A549 (cell line): Measurements from ENCODE around the gene PRRG2.
A peak's percentile ranks its signal among the peaks of the same experiment; 100 is the strongest.

Experiments used
- JUNB ChIP-seq: fragments of >200 bp; sonication (Bioruptor Twin); formaldehyde crosslinking; IDR thresholded peaks from 2 replicates; pipeline ENCODE4 v1.6.1; 2016
- TF ChIP-seq, protein P1 (sequence below): fragments of >200 bp; sonication (Bioruptor Twin); formaldehyde crosslinking; IDR thresholded peaks from 3 replicates; pipeline ENCODE4 v1.5.1; 2016
- TF ChIP-seq, protein P2 (sequence below): fragments of 450-650 bp; IDR thresholded peaks from 2 replicates; pipeline ENCODE4 v1.6.1; 2014; ENCODE audit warnings: antibody characterized with exemption
- TF ChIP-seq, protein P3 (sequence below): IDR thresholded peaks from 2 replicates; pipeline ENCODE4 v1.6.1; 2012; ENCODE audit warnings: low read depth, borderline replicate concordance

DNA sequence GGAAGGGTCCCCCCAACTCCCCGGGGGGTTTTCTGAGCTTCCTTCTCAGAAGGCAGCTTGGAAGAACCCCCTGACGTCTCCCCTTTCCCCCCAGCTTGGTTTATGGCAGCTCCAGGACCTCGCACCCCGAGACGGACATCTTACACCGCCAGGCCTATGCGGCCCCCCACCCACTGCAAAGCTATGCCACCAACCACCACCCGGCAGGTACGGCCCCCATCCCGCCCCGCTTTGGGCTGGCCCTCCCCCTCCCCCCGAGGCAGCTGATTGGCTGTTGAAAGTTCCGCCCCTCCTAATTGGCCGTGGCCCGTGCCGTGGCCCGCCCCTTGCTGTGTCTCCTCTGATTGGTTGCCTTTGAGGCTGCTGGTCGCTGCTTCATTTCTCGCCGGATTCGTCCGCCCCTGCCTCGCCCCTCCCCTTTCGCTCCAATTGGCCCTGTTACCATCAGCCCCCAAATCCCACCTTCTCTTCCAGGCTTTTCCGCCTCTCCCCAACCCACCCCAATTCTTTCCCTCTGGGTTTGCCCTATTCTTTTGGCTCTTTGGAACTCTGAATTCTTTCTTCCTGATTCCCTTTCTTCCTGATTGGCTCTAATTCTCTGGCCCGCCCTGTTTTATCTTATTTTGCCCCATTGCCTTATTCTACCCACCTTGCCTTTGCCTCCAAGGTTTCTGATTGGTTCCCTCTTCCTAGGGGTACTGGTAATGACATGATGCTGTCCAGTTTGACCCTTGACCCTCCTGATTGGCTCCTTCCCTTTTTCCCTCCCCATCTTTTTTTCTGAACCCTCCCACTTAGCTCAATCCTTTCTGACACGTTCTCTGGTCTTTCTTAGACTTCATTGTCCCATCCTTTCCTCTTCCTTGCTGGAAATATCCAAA is 12.4 kb downstream of the PRRG2 start:
- TF ChIP-seq, protein P1, sequence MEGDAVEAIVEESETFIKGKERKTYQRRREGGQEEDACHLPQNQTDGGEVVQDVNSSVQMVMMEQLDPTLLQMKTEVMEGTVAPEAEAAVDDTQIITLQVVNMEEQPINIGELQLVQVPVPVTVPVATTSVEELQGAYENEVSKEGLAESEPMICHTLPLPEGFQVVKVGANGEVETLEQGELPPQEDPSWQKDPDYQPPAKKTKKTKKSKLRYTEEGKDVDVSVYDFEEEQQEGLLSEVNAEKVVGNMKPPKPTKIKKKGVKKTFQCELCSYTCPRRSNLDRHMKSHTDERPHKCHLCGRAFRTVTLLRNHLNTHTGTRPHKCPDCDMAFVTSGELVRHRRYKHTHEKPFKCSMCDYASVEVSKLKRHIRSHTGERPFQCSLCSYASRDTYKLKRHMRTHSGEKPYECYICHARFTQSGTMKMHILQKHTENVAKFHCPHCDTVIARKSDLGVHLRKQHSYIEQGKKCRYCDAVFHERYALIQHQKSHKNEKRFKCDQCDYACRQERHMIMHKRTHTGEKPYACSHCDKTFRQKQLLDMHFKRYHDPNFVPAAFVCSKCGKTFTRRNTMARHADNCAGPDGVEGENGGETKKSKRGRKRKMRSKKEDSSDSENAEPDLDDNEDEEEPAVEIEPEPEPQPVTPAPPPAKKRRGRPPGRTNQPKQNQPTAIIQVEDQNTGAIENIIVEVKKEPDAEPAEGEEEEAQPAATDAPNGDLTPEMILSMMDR: no peak
- no peak for TF ChIP-seq JUNB
- TF ChIP-seq, protein P2, sequence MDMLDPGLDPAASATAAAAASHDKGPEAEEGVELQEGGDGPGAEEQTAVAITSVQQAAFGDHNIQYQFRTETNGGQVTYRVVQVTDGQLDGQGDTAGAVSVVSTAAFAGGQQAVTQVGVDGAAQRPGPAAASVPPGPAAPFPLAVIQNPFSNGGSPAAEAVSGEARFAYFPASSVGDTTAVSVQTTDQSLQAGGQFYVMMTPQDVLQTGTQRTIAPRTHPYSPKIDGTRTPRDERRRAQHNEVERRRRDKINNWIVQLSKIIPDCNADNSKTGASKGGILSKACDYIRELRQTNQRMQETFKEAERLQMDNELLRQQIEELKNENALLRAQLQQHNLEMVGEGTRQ: peak; percentile 57
- TF ChIP-seq, protein P3, sequence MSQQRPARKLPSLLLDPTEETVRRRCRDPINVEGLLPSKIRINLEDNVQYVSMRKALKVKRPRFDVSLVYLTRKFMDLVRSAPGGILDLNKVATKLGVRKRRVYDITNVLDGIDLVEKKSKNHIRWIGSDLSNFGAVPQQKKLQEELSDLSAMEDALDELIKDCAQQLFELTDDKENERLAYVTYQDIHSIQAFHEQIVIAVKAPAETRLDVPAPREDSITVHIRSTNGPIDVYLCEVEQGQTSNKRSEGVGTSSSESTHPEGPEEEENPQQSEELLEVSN: no peak
